Keratinocyte (primary cell): ENCODE measurements around the gene SLC25A46.

Experiments used
- CTCF ChIP-seq, 3 experiments: IDR thresholded peaks in 1 of 3; conservative IDR thresholded peaks in 1 of 3; optimal IDR thresholded peaks in 1 of 3; 2 replicates in 2 of 3; 3 replicates in 1 of 3; pipeline versions ENCODE3 to v1.5.1; 2011; ENCODE audit warnings: low read length in 3 of 3, mild to moderate bottlenecking in 3 of 3, moderate library complexity in 2 of 3, control low read depth in 1 of 3, inconsistent platforms in 1 of 3; ENCODE audit not compliant: insufficient read depth in 2 of 3; ENCODE audit errors: extremely low read depth in 1 of 3
- EZH2 ChIP-seq: IDR thresholded peaks from one replicate; pipeline ENCODE4 v1.6.1; 2012; ENCODE audit warnings: inconsistent platforms, mild to moderate bottlenecking, low read length, moderate library complexity

GRCh38 chr5:110735556-110735955 is 3.3 kb upstream of the SLC25A46 start:
- TF ChIP-seq EZH2 (no peak), CTCF (optimal IDR thresholded peaks at IDR 0.05 in 1 of 3, IDR thresholded peaks at IDR 0.05 in 1 of 3, conservative IDR thresholded peaks at IDR 0.05 in 1 of 3; ENCODE audit: extremely low read depth in 1 of 3, insufficient read depth in 2 of 3, low read length in 3 of 3) (no peak)
